HCT116 (cell line): ENCODE data around the gene VEPH1. TPM values are rescaled to one million over a fixed set of nuclear protein-coding genes. Genes with fewer than 3 reads are reported as not detected.

ENCODE experiments used
- ATAC-seq: fragments of 200-7000 bp; cut with Tn5 transposase; 2 replicates; pipeline ENCODE4 v1.9.1; 2020; ENCODE audit warnings: mild to moderate bottlenecking, moderate library complexity
- BruUV-seq: library from RNA; stranded (reverse); fragments of 400-500 nt; replicated peaks from 2 replicates; lab custom pipeline; 2021; lab: Mats Ljungman, UMichigan
- CTCF ChIA-PET: fragments of 300-600 bp; sonication (Branson Sonifier 250); formaldehyde crosslinking; loops from one replicate; lab custom pipeline; 2021; ENCODE audit warnings: antibody characterized with exemption; lab: Charles Lee
- POLR2A ChIA-PET: fragments of 300-600, 350-600 bp; sonication (Branson Sonifier 250); formaldehyde crosslinking; loops from one replicate; lab custom pipeline; 2021; ENCODE audit warnings: antibody characterized with exemption; lab: Charles Lee
- RAD21 ChIA-PET, 2 experiments: fragments of 300-600 bp; sonication (Branson Sonifier 250); formaldehyde crosslinking; loops; one replicate each; lab custom pipeline; 2023; ENCODE audit warnings: low total read pairs in 2 of 2; ENCODE audit not compliant: uncharacterized antibody in 2 of 2, unreplicated experiment in 2 of 2, low non-redundant PET in 1 of 2; lab: Charles Lee
- DNase-seq: peaks from one replicate; pipeline ENCODE4 v3.0.0-alpha.2; 2010; ENCODE audit warnings: low read depth, low spot score
- H2AFZ ChIP-seq: fragments of 200-600 bp; shearing (Covaris generic), sonication (generic); 2 replicates; pipeline ENCODE4 v1.6.1; 2017; ENCODE audit warnings: low read depth, mixed run types, mixed read lengths, antibody characterized with exemption, low read length; ENCODE audit not compliant: poor library complexity, severe bottlenecking
- H3K27ac ChIP-seq: 2 replicates; pipeline ENCODE4 v1.5.1; 2012; ENCODE audit warnings: low read depth, low read length
- H3K27me3 ChIP-seq: fragments of 200-600 bp; sonication (generic); 2 replicates; pipeline ENCODE4 v1.6.1; 2016; ENCODE audit warnings: mixed run types, low read length, mixed read lengths; ENCODE audit not compliant: insufficient read depth
- H3K36me3 ChIP-seq, 2 experiments: fragments of 200-500 bp in 1 of 2; fragments of 200-600 bp in 1 of 2; sonication (Bioruptor generic) in 1 of 2; sonication (generic) in 1 of 2; 2 replicates each; pipeline versions ENCODE4 v1.5.1 to v1.6.1; 2014 to 2016; ENCODE audit warnings: low read length in 2 of 2, inconsistent platforms in 1 of 2, mixed read lengths in 1 of 2, mixed run types in 1 of 2; ENCODE audit not compliant: insufficient read depth in 2 of 2, control insufficient read depth in 1 of 2
- H3K4me1 ChIP-seq, 2 experiments: fragments of 200-600 bp in 1 of 2; sonication (generic) in 1 of 2; 2 replicates each; pipeline versions ENCODE4 v1.5.1 to v1.6.1; 2012 to 2017; ENCODE audit warnings: low read length in 2 of 2, inconsistent platforms in 1 of 2, mild to moderate bottlenecking in 1 of 2, mixed read lengths in 1 of 2, mixed run types in 1 of 2, moderate library complexity in 1 of 2; ENCODE audit not compliant: insufficient read depth in 2 of 2, control insufficient read depth in 1 of 2
- H3K4me2 ChIP-seq: fragments of 200-600 bp; sonication (generic); 2 replicates; pipeline ENCODE4 v1.6.1; 2017; ENCODE audit warnings: mixed run types, low read length, mixed read lengths
- H3K4me3 ChIP-seq, 2 experiments: fragments of 200-600 bp in 1 of 2; sonication (generic) in 1 of 2; replicated peaks in 1 of 2; 2 replicates each; pipeline ENCODE4 v1.5.1; 2011 to 2016; ENCODE audit warnings: low read length in 2 of 2, control low read depth in 1 of 2, low read depth in 1 of 2, mild to moderate bottlenecking in 1 of 2, mixed read lengths in 1 of 2, mixed run types in 1 of 2
- H3K79me2 ChIP-seq: fragments of 200-600 bp; sonication (generic); 2 replicates; pipeline ENCODE4 v1.6.1; 2017; ENCODE audit warnings: mild to moderate bottlenecking, mixed run types, low read length, moderate library complexity, mixed read lengths; ENCODE audit not compliant: insufficient read depth
- H3K9ac ChIP-seq: fragments of 200-600 bp; sonication (generic); 2 replicates; pipeline ENCODE4 v1.6.1; 2016; ENCODE audit warnings: low read length, mixed read lengths
- H3K9me2 ChIP-seq: fragments of 200-600 bp; sonication (generic), shearing (Covaris generic); 2 replicates; pipeline ENCODE4 v1.6.1; 2017; ENCODE audit warnings: mixed run types, mild to moderate bottlenecking, moderate library complexity; ENCODE audit not compliant: insufficient read depth
- H3K9me3 ChIP-seq, 2 experiments: fragments of 200-500 bp in 1 of 2; fragments of 200-600 bp in 1 of 2; sonication (Bioruptor generic) in 1 of 2; sonication (generic) in 1 of 2; 2 replicates each; pipeline ENCODE4 v1.6.1; 2014 to 2017; ENCODE audit warnings: low read length in 2 of 2, mixed read lengths in 2 of 2, inconsistent platforms in 1 of 2, low read depth in 1 of 2, mild to moderate bottlenecking in 1 of 2, mixed run types in 1 of 2, moderate library complexity in 1 of 2; ENCODE audit not compliant: control insufficient read depth in 1 of 2, insufficient read depth in 1 of 2
- H4K20me1 ChIP-seq: fragments of 200-600 bp; sonication (generic), shearing (Covaris generic); 2 replicates; pipeline ENCODE4 v1.6.1; 2017; ENCODE audit warnings: mixed run types, mild to moderate bottlenecking, moderate library complexity; ENCODE audit not compliant: insufficient read depth
- CBX3 ChIP-seq: IDR thresholded peaks from 2 replicates; pipeline ENCODE4 v1.6.1; 2012; ENCODE audit warnings: low read depth
- CEBPB ChIP-seq: IDR thresholded peaks from 2 replicates; pipeline ENCODE4 v1.6.1; 2012; ENCODE audit warnings: low read depth
- ELF1 ChIP-seq: IDR thresholded peaks from 2 replicates; pipeline ENCODE4 v1.6.1; 2012; ENCODE audit warnings: low read depth, borderline replicate concordance
- EZH2phosphoT487 ChIP-seq: fragments of 200-600 bp; IDR thresholded peaks from 2 replicates; pipeline ENCODE4 v1.6.1; 2018; ENCODE audit warnings: antibody characterized with exemption, borderline replicate concordance
- FOSL1 ChIP-seq: IDR thresholded peaks from 2 replicates; pipeline ENCODE4 v1.6.1; 2012; ENCODE audit warnings: low read depth
- JUND ChIP-seq: IDR thresholded peaks from 2 replicates; pipeline ENCODE4 v1.6.1; 2012
- POLR2AphosphoS5 ChIP-seq: IDR thresholded peaks from 2 replicates; pipeline ENCODE4 v1.6.1; 2011; ENCODE audit warnings: mild to moderate bottlenecking, low read depth, low read length, moderate library complexity
- RAD21 ChIP-seq: IDR thresholded peaks from 2 replicates; pipeline ENCODE4 v1.6.1; 2012; ENCODE audit warnings: low read depth, mild to moderate bottlenecking
- REST ChIP-seq: IDR thresholded peaks from 2 replicates; pipeline ENCODE4 v1.6.1; 2012; ENCODE audit warnings: low read depth
- SP1 ChIP-seq: IDR thresholded peaks from 2 replicates; pipeline ENCODE4 v1.6.1; 2012; ENCODE audit warnings: low read depth
- YY1 ChIP-seq: IDR thresholded peaks from 2 replicates; pipeline ENCODE4 v1.6.1; 2011; ENCODE audit warnings: low read length, low read depth, moderate library complexity, mild to moderate bottlenecking; ENCODE audit not compliant: insufficient replicate concordance; ENCODE audit errors: extremely low read depth
- intact Hi-C: fragments of 100-400 bp; cut with micrococcal nuclease; formaldehyde crosslinking; loops from 2 replicates; pipeline ENCODE4 v1.10.0; 2022
- total RNA-seq: library from RNA; stranded (reverse); gene quantifications from one replicate; pipeline ENCODE4 v1.2.1, GENCODE V29; 2021; ENCODE audit not compliant: unreplicated experiment

VEPH1 gene
- total RNA-seq, 1 experiment from 2014 or later: 4.9 TPM

- no peak overlapping the region for H3K4me2 ChIP-seq
- intact Hi-C loops: no loop called here
- H3K79me2 ChIP-seq: no peaks in the 10 kb centered on the region
- no peaks in the 10 kb centered on the region for H3K9me2 ChIP-seq
- RAD21 ChIA-PET: no interaction called here
- BruUV-seq: no TSS peak
- H3K27ac ChIP-seq: no peak overlapping the region
- no peak for DNase-seq
- H3K36me3 ChIP-seq: no peaks in the 10 kb centered on the region
- H3K4me1 ChIP-seq: no peaks in the 10 kb centered on the region
- H2AFZ ChIP-seq: no peak overlapping the region
- H3K9ac ChIP-seq: no peak overlapping the region
- H4K20me1 ChIP-seq: no peaks in the 10 kb centered on the region
- no peak overlapping the region for H3K4me3 ChIP-seq
- POLR2A ChIA-PET: no interaction called here
- CTCF ChIA-PET: no interaction called here
- H3K9me3 ChIP-seq: no peaks in the 10 kb centered on the region
- H3K27me3 ChIP-seq: no peaks in the 10 kb centered on the region
- TF ChIP-seq CBX3 (no peak), EZH2phosphoT487 (no peak), FOSL1 (no peak), YY1 (no peak), CEBPB (no peak), SP1 (no peak), POLR2AphosphoS5 (no peak), JUND (no peak), REST (no peak), RAD21 (no peak), ELF1 (no peak)
- no peak for ATAC-seq
These were observed 272.1 kb downstream of the VEPH1 start for GRCh38 chr3:157231071-157231470.
